GM12892 (cell line): Measurements from ENCODE around the gene POM121L2. TPM values are rescaled to one million over a fixed set of nuclear protein-coding genes. Genes with fewer than 3 reads are reported as not detected.

Experiments used
- DNase-seq: peaks from one replicate; pipeline ENCODE4 v3.0.0; 2011; ENCODE audit not compliant: insufficient read length
- FAIRE-seq: peaks from 2 replicates; lab custom pipeline; 2011; peaks lifted over from hg19 to GRCh38; lab: Jason Lieb, UNC
- POLR2A ChIP-seq: IDR thresholded peaks from 2 replicates; pipeline ENCODE4 v1.6.1; 2011; ENCODE audit warnings: low read depth, low read length, control low read depth
- POLR2AphosphoS5 ChIP-seq: IDR thresholded peaks from 2 replicates; pipeline ENCODE4 v1.6.1; 2011; ENCODE audit warnings: low read depth, low read length, control low read depth
- TAF1 ChIP-seq: IDR thresholded peaks from 2 replicates; pipeline ENCODE4 v1.6.1; 2011; ENCODE audit warnings: low read depth, mild to moderate bottlenecking, control low read depth, low read length, borderline replicate concordance
- polyA plus RNA-seq: library from polyadenylated mRNA; unstranded; fragments of >200 nt; gene quantifications from one replicate; pipeline ENCODE4 v1.2.1, GENCODE V29; 2012; ENCODE audit warnings: missing spikeins, inconsistent platforms; ENCODE audit not compliant: missing spikeins

POM121L2 gene
- polyA plus RNA-seq: 0.11 TPM

DNA sequence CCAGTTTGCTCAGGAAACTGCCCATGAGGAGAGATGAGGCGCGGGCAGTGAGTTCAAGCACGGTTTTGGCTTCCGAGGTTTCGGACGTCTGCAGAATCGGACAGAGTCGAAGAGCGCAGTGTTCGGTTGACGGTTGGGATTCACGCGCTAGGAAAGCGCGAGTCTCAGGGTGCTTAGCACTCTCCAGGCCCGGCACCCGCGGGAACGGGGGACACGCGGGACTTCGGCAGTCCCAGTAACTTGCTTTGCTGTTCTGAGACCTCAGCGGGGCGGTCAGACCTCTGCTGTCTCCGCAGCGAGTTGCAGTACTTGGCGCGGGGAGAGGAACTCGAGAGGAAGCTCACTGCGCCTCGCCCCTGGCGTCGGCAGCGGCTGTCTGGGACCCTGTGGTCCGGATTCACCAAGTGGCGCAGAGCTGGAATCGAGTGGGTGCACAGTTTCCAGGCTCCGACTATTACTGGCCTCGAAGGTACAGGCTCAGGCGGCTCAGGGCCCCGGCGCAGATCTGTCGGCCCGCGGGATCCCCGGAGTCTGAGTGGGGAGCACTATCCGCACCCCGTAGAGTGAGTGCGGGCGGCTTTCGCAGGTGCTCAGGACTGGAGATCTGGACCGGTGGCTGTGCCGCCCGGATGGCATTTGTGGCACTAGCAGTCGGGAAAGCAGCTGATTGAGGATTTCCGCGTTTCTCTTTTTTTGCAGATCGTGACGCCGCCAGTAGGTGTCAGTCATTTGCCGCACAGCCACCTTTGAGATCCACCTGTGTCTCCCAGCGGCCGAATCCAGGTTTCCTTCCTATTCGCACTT, at the start of gene POM121L2:
Gene POM121L2, minus strand, starts transcription at position 128 of the 804 bp plus-strand sequence. Its CDS starts 103 bp downstream, at position 25.
- DNase-seq (peak; percentile 58), FAIRE-seq (peak; percentile 82)

GRCh38 chr6:27359231-27359630, 47.2 kb upstream of the POM121L2 start:
- FAIRE-seq (no peak), DNase-seq (no peak)
- no peak for TF ChIP-seq POLR2A
- no peak for TF ChIP-seq POLR2AphosphoS5
- TF ChIP-seq TAF1: no peak

More for the DNA sequence above, at the start of gene POM121L2:
- TF ChIP-seq POLR2A (no peak), POLR2AphosphoS5 (no peak), TAF1 (no peak)

DNA sequence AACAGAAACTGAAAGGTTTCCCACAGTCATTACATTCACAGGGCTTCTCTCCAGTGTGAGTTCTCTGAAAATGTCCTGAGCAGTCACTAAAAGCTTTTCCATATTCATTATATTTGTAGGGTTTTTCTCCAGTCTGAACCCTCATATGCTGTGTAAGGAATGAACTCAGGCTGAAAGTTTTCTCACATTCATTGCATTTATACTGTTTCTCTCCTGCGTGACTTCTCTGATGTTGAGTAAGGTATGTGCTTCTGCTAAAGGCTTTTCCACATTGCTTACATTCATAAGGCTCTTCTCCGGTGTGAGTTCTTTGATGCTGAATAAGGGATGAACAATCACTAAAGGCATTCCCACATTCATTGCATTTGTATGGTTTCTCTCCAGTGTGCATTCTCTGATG, 46.7 kb upstream of the POM121L2 start:
- FAIRE-seq (no peak), DNase-seq (no peak)
- TF ChIP-seq POLR2A (no peak), POLR2AphosphoS5 (no peak), TAF1 (no peak)

- FAIRE-seq: no peak
- DNase-seq: no peak
- TF ChIP-seq POLR2A: no peak
- TF ChIP-seq TAF1: no peak
- no peak for TF ChIP-seq POLR2AphosphoS5
These were observed 40.8 kb upstream of the POM121L2 start for GRCh38 chr6:27352850-27353249.

DNA sequence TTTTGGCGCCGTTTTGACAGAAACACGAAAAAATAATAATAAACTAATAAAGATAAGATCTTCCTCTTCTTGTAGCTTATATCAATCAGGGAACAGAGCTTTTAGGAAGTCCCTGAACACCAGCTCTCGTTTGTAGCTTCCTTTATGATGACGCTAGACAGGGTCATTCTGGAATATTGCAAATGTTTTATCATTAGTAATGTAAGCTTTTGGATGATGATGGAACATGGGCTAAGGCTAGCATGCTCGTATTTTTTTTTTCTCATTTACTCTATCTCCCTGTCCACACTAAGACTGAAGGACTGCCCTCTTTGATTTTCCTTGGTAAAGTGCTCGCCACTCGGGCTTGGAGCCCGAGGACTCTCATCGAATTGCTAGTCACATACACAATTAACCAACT, 22.1 kb upstream of the POM121L2 start:
- no peak for DNase-seq
- no peak for TF ChIP-seq TAF1
- TF ChIP-seq POLR2AphosphoS5: no peak
- TF ChIP-seq POLR2A: no peak
- no peak for FAIRE-seq

DNA sequence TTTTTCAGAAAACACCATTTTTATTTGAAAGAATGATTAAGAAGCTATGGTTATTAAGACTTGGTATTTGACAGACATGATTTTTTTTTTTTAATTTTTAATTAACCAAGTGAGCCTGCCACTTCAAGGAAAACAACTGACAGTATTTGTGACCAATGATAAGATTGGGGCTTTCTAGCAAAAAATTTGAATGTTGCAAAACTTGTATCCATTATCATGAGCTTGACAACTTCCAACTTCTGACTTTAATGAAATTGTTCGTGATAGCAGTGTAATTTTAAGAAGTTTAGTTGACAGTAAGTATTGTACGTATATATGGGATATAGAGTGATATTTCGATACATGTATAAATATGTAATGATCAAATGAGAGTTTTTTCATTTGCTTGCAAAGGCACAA, 21.6 kb upstream of the POM121L2 start:
- no peak for TF ChIP-seq TAF1
- no peak for TF ChIP-seq POLR2A
- TF ChIP-seq POLR2AphosphoS5: no peak
- FAIRE-seq (no peak), DNase-seq (no peak)

GRCh38 chr6:27332692-27333641, 20.9 kb upstream of the POM121L2 start:
- DNase-seq (no peak), FAIRE-seq (no peak)
- TF ChIP-seq POLR2AphosphoS5 (no peak), TAF1 (no peak), POLR2A (no peak)

- no peak for FAIRE-seq
- no peak for TF ChIP-seq TAF1
- no peak for TF ChIP-seq POLR2A
- TF ChIP-seq POLR2AphosphoS5: no peak
These were observed 15.1 kb upstream of the POM121L2 start for GRCh38 chr6:27327023-27327738.

GRCh38 chr6:27321901-27322300, 9.8 kb upstream of the POM121L2 start:
- DNase-seq (no peak), FAIRE-seq (no peak)
- no peak for TF ChIP-seq POLR2AphosphoS5
- TF ChIP-seq TAF1: no peak
- no peak for TF ChIP-seq POLR2A

More at GRCh38 chr6:27327023-27327738, 15.1 kb upstream of the POM121L2 start:
- DNase-seq: no peak

- FAIRE-seq (no peak), DNase-seq (no peak)
- TF ChIP-seq TAF1 (no peak), POLR2A (no peak), POLR2AphosphoS5 (no peak)
These were observed 9.3 kb upstream of the POM121L2 start for GRCh38 chr6:27321370-27321769.

DNA sequence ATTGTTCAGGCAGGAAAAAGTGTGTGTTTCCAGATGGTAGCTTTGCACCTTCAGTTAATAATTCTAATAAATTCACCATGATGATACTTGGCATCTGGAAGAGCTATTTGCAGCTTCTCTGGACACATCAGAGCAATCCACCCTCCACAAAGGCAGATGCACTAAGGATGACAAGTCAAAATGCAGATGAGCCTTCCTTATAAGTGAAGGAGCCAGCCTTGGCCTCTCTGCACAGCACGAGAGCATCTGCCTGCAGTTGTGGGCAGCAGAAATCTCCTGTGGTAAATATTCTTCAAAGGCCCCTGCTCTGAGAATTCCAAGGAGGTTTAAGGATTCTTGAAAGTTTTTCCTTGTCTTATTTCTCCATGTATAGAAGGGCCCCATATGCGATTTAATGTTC, 6.9 kb upstream of the POM121L2 start:
- no peak for TF ChIP-seq POLR2A
- TF ChIP-seq TAF1: no peak
- TF ChIP-seq POLR2AphosphoS5: no peak
- FAIRE-seq: no peak
- DNase-seq: no peak
